Posterior cingulate gyrus (tissue), 11 donors: ENCODE measurements around the gene CCSER1.

ENCODE experiments used
- DNase-seq, 10 donors: peaks; one replicate each; pipeline versions ENCODE4 v3.0.0 to v3.0.0-alpha.2; 2020 to 2021; ENCODE audit warnings: mixed read lengths in 3 of 10
- intact Hi-C: fragments of 100-400 bp; cut with DNase I; formaldehyde crosslinking; loops from one replicate; pipeline ENCODE4 v1.15.1; 2023

Gene CCSER1

DNA sequence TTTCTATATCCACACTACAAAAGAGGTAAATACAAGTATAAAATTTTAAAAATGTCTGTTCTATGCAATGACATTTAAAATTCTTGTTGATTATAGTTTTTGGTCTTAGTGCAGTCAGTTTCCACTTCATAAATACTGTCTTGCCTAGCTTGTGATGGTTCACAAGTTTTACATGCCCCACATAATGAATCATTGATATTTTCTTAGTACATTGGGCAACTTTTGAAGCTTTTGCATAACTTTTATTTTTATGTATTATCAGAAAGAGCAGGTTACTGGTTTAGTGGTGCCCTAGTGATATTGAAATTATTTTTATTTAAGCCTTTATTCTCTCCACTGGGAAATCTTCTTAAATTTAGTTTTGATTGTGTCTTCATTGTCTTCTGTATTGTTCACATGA is 388.0 kb downstream of the CCSER1 start:
- intact Hi-C loops = no loop called here
- no peak for DNase-seq

DNA sequence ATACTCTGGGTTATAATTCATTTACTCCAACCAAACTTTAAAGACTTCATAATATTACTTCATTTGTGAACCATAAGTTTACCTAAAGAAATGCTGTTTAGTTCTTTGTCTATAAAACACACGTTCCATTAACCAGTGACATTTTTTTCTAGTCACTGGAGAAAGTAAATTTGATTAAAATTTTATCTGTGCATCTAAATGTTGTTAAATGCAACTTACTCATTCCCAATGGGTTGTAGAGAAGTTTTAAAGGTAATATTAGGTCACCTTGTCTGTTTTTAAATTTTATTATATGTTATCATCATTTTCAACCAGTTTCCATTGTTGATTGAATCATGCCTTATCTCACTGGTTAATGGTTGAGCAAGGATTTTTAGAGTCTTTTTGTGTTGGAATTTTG is 401.4 kb downstream of the CCSER1 start:
- DNase-seq = no peak
- intact Hi-C loops = no loop called here

DNA sequence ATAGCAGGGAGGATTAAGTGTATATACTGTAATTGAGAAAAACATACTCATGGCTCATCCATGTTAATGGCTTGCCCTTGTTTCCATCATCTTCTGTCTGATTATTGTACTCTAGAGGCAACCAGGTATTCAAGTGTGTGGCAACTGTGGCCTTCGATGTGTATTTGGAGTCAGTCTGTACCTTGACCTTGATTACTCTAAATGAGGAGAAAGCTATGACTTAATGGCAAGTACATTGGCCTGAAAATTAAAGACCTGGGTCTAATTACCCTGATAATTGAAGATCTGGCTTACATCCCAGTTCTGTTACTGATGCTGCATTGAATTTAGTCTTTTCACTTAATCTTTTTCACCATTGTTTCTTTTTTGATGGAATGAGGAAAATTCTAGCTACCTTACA is 409.2 kb downstream of the CCSER1 start:
- intact Hi-C loops = no loop called here
- no peak for DNase-seq

DNA sequence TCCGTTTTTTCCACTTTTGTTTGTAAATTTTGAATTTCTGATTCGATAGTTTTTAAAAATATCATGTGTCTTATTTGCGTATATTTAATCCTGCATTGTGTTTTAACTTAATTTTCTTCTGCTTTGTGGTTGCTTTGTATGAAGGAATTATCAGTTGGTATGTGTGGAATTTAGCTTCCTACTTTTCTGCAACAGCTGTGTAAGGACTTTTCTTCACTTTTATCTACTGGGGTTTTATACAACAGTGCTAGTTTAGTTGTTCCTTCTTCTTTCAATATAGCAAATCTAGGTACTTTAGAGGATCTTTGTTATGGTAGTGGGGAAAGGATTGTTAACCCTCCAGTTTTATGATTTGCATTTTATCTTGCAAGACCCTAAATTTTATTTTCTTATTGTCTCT is 410.3 kb downstream of the CCSER1 start:
- DNase-seq = no peak
- intact Hi-C loops = no loop called here

DNA sequence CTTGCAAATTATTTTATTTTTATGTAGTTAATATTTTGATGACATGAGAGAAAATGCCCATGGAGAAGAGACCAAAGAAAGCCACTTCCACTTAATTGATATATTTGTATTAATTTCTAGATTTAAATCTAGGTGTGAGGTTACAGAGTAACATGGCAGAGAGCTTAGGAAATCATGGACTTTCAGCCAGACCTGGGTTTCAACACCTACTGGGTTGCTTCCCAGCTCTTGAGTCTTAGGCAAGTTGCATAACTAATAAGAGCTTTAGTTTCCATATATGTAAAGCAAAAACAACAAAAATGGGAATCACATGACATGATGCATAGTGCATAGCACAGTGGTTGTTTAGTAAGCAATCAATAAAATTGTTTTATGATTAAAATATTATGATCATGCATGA is 413.3 kb downstream of the CCSER1 start:
- intact Hi-C loops = no loop called here
- DNase-seq = no peak

DNA sequence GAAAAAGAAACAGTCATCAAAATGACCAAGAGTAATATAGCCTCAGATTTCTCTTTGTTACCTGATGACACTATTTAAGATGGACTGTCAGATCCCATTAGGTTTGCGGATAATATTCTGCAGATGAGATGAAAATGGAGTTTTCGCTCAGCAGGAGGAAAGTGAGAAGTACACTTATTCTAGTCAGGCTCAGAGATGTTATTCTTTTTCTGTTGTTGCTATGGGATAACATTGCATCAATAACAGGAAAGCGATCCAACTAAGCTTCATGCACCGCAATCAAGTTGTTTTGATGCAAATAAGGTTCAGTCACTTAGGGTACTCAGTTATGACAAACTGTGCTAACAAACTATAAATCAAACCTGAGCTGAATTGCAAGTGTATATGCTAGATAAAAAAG is 415.0 kb downstream of the CCSER1 start:
- intact Hi-C loops = no loop called here
- DNase-seq = no peak

DNA sequence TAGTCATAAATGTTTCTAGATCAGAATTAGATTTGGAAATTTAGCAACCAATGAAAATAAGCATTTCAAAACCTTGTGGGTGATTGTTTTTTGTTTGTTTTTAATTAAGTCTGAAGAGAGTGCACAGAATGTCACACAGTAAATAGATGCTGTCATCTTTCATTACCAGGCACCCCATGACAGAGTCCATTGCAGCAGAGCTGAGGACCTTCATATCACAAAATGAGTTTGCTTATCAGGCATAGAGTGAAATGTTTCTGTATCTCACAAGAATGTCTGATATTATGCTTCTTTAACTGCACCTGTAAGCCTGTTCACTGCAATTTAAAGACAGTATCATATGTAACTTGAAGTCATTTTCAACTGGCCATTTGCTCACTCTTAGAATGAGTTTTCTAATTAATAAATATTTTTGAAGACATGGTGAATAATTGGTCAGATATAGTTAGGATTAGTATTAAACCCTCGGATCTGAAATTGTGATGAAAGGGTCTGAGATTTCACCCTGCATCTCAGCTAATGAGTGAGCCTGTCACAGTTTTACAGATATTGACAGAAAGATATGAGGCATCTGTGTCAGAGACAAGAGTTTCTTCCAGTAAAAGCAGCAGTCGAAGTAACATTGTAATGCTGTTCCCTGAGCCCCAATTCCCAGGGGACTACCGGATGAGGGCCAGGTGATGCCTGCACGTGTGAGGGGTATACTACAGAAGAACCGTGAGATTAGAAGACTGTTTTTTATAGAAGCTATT is 416.4 kb downstream of the CCSER1 start:
- no peak for DNase-seq
- intact Hi-C loops = no loop called here

DNA sequence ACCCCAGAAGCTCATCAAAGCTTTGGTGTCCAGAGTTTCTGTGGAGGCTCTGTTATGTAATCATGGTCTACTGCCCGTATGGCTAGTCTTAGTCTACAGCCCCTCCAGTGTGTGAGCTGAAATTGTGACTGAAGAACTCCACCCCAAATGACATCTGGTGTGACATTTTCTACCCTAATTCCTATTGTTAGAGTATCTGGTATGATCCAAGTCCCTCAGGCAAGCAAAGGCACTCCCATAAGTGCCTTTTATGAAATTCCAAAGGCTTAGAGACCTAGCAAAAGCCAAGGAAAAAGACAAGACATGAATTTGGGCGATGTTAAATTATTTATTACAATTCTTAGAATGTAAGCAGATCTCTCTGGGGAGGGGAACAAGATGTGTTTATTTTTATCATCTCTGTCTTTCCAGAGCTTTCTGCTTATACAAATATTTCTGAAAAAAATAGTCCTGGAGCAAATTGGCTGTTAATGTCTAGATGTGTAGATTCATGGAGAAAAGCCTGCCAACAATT is 417.4 kb downstream of the CCSER1 start:
- intact Hi-C loops = no loop called here
- no peak for DNase-seq

DNA sequence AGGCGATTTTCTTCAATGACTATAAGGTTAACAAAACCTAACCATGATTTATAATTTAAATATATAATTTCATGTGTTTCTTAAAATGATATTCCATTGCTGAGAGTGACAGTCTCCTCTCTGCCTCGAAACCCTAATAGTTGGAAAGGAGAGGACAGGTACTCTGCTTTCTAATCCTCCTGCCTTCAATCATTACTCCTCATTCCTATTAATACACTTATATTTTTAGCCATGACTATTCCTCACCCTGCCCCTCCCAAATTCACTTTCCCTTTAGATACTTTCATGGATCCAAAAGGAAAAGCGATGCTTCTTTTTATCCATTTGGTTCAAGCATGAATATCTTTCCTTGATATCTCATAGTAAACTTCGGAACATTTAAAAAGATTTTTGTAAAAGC is 418.2 kb downstream of the CCSER1 start:
- intact Hi-C loops = no loop called here
- DNase-seq = no peak

DNA sequence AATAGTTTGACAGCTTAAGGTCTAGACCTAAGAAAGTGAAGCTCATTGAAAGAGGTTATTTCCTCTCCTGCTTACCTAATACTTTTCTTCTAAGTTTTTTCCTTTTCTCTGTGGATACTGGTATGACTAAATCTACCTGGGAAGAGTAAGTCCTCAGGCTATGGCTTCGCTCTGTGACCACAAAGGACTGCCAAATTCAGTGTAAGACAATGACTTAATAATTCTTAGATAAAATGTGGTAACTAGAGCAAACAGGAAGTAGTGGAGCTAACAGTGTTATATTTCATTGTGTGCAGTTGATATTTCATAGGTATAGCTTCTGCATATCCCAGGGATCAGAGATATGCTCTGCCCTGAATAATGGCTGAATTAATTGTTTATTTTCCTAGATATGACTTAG is 418.9 kb downstream of the CCSER1 start:
- DNase-seq = no peak
- intact Hi-C loops = no loop called here

DNA sequence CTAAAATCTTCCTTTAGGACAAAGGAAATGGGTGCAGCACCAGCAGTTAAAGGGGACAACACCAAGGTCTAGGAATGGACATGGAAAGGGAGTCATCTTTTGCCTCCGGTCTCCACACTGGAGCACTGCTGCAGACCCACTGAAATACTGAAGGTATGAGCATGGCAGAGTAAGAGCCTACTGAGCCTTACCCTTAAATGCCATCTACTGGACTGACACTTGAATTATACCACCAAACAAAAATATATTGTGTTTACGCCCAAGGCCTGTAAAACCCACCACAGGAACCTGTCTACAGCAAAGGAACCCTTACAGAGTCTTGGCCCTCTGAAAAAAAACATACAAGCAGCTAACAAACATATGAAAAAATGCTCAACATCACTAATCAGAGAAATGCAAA is 443.4 kb downstream of the CCSER1 start:
- intact Hi-C loops = no loop called here
- DNase-seq = no peak

DNA sequence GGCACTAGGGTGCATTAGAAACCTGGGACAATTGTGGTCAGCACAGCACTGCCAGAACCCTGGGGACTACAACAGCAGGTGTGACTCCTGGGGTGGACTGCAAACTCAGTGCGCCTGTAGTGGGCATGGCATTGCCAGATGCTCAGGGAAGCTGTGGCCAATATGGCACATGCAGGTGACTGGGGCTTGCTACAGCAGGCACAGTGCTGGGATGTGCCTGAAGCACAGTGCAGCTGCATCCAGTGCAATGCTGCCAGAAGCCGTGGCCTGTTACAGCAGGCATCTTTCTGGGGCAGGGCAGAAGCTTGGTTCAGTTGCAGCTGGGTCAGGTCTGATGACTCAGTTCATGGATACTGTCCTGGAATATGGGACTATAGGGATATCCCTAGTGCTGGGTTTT is 445.8 kb downstream of the CCSER1 start:
- DNase-seq = peak in 3 of 10 donors; percentile 50 to 65 (median 64)
- intact Hi-C loops = no loop called here

DNA sequence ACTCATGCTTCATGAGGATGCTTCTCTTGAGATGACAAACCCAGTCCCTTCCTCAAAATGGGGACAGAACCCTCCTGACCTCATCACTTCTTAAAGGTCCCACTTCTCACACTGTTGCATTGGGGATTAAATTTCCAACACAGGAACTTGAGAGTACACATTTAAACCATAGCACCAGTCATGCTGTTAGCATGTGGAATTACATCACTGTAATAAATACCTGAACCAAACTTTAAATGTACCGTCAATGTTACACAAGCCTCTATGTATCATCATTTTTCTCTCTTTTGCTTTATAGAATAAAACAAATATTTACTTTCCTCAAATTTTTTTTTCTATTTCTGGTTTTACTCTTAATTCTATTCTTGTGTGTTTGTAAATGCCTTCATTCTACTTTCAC is 448.2 kb downstream of the CCSER1 start:
- intact Hi-C loops = no loop called here
- no peak for DNase-seq

DNA sequence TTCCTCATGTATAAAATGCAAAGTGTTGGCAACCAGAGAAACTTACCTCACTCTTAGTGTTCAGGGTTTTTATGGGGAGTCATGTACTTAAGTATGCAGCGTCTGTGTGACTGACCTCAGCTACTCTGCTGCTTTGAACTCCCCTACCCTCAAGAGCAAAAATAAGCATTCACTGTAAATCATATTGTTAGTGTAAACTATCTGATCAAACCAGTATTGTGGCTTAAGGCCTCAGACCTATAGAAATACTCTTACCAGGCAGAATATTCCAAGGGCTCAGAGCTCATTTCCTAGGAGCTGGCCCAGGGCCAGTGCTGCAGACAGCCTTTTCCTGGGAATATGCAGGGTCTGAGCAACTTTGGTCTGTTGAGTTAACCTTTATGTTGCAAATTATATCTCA is 453.1 kb downstream of the CCSER1 start:
- DNase-seq = no peak
- intact Hi-C loops = no loop called here

DNA sequence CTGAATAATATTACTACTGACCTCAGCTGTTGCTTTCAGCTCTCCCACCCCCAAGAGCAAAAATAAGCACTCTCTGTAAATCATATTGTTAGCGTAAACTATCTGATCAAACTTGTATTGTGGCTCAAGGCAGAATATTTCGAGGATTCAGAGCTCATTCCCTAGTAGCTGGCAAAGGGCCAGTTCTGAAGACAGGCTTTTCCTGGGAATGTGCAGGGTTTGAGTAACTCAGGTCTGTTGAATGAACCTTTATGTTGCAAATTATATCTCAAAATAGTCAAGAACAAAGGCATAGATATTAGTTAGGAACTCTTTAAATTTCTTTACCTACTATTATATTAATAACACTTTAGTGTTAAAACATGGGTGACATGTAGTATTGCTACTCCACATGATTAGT is 454.9 kb downstream of the CCSER1 start:
- intact Hi-C loops = no loop called here
- no peak for DNase-seq

DNA sequence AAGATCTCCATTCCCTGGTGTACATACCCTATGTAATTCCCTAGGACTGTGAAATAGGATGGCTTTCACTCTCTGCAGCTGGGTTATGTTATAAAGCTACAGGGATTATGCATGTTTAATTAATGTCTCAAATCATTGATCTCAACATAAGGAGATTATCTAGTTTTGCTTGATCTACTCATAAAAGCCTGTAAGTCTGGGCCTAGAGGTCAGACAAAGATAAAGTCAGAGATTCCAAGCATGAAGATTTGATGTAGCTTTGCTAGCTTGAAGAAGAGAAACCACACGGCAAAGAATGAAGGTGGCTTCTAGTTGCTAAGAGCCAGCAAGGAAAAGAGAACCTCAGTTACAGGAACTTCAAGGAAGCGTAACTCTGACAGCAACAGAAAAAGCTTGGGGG is 456.9 kb downstream of the CCSER1 start:
- intact Hi-C loops = no loop called here
- no peak for DNase-seq

DNA sequence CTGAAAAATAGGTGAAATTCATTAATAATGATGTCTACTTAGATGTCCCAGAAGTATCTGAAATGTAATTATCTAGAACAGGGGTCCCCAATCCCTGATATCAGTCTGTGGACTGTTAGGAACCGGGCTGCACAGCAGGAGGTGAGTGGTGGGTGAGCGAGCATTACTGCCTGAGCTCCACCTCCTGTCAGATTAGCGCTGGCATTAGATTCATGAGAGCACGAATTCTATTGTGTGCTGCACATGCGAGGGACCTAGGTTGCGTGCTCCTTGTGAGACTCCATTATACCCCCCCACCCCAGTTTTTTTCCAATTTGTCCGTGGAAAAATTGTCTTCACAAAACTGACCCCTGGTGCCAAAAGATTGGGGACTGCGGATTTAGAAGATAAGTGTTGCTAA is 458.8 kb downstream of the CCSER1 start:
- DNase-seq = no peak
- intact Hi-C loops = no loop called here

DNA sequence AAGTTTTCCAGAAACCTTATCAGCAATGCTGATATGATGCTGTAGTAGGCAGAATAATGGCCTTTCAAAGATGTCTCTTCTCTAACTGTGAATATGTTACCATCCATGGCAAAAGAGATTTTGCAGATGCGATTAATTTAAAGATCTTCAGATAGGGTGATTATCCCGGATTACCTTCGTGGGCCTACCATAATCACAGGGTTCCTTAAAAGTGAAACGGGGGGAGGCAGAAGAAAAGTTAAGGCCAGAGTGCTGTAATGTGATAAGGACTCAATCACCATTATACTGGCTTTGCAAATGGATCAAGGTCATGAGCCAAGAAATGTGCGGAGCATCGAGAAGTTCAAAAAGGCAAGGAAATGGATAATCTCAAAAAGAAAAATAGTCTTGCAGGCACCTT is 459.6 kb downstream of the CCSER1 start:
- no peak for DNase-seq
- intact Hi-C loops = no loop called here

DNA sequence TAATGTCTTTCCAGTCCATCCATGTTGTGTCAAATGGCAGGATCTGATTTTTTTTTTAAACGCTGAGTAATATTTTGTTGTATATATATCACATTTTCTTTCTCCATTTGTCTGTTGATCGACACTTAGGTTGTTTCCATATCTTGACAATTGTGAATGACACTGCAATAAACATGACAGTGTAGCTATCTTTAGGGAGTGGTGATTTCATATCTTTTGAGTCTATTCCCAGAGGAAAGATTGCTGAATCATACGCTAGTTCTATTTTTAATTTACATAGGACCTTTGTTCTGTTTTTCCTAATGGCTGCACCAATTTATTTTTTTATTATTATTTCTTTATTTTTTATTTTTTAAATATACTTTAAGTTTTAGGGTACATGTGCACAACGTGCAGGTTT is 470.7 kb downstream of the CCSER1 start:
- intact Hi-C loops = no loop called here
- no peak for DNase-seq

DNA sequence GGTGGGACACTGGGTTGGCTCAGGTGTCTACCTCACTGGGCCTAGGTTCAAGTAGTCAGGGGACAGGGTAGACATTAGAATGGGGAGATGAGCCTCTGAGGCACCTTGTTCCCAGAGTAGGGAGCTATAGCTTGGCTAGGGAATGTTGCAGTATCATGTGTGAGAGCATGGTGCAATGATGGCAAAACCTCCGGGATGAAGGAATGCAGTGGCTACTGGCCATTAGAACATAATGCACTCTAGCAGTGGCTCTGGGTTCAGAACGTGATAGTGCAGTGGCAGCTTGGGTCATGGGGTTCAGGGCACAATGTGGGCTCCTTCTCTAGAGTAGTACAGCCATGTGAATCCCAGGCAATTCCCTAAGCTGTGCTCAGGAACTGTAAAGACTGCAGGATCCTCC is 471.5 kb downstream of the CCSER1 start:
- intact Hi-C loops = no loop called here
- no peak for DNase-seq

DNA sequence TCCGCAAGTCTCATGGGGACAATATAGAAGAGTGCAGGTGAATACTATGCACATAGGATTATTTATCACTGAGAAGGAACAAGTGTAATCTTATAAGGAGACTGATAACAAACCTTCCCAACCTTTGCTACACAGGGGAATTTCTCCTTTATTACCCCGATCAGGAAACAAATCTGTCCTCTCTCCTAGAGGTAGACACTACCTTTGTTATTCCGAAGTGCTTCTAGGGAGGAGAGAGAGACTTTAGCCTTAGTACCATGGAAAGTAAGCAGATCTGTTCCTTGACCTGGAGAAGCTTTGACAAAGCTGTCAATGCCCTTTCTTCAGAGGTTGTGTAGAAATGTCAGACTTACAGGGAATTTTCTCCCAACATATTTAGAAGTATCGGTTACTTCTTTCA is 475.5 kb downstream of the CCSER1 start:
- intact Hi-C loops = no loop called here
- no peak for DNase-seq

DNA sequence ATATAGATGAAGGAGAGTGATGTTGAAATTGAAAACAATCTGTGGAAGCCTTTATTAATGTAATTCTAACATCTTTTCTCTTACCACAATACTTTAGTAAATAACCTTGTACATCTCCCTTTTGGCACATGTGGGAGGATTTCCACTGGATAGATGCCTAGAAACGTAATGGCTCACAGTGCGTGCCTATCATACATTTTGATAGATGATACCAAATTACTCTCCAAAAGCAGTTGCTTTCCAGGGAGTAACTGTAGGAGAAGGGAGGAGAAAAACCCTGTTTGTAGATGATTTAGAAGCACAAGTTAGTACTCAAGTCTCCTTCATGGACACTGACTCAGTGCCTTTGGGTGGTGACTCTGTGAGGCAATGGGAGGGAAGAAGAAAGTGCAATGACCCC is 476.3 kb downstream of the CCSER1 start:
- intact Hi-C loops = no loop called here
- DNase-seq = no peak

DNA sequence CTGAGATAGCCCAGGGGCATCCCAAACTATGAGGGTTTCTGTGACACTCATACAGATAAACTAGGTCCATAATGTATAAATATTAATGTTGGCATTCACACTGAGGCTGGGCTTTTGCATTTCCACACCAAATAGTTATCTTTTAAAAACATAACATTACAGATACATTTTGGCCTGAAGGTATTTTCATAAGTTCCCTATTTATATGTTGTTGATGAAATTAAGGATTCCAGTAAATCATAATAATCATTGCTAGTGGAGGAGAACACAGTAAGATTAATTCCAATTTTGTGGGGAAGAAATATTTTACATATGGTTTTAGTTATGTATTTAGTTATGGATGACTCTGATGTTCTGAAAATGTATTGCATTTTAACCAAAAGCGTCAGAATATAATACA is 479.6 kb downstream of the CCSER1 start:
- no peak for DNase-seq
- intact Hi-C loops = no loop called here
